Nucleus accumbens (tissue), 56 donors: Measurements from ENCODE around the gene SPDYE4.
"Not testable (repeated sequence)": the region's sequence is repeated elsewhere in the genome, so short reads cannot be mapped to it uniquely, and the experiment has no call there.

Experiments
- DNase-seq, 56 donors: peaks; one replicate each; lab custom pipeline; 2025; lab: John Stamatoyannopoulos, UW

Gene SPDYE4, protein sequence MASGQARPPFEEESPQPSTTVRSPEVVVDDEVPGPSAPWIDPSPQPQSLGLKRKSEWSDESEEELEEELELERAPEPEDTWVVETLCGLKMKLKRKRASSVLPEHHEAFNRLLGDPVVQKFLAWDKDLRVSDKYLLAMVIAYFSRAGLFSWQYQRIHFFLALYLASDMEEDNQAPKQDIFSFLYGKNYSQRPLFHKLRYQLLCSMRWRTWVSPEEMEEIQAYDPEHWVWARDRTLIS

DNA sequence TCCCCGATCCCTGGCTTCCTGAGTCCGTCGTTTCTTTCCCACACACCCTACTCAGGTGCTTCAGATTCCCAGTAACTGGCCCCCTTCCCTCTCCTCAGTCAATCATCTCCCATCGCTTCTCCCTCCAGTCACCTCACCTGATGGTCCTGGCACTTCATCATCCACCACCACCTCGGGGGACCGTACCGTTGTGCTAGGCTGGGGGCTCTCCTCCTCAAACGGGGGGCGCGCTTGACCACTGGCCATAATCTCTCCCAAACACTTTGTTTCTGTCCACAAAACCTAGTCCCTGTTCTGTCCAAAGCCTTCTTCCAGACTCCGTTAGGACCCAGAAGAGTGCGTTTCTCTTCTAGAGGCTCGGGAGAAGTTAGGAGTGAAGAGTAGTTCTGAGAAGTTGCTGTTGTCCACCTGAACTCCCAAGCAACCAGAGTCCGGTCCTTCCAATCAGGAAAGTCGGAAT, at the start of gene SPDYE4:
Gene SPDYE4, minus strand, starts transcription at position 410 of the 460 bp plus-strand sequence. Its CDS starts 164 bp downstream, at position 246.
- no peak for DNase-seq

DNA sequence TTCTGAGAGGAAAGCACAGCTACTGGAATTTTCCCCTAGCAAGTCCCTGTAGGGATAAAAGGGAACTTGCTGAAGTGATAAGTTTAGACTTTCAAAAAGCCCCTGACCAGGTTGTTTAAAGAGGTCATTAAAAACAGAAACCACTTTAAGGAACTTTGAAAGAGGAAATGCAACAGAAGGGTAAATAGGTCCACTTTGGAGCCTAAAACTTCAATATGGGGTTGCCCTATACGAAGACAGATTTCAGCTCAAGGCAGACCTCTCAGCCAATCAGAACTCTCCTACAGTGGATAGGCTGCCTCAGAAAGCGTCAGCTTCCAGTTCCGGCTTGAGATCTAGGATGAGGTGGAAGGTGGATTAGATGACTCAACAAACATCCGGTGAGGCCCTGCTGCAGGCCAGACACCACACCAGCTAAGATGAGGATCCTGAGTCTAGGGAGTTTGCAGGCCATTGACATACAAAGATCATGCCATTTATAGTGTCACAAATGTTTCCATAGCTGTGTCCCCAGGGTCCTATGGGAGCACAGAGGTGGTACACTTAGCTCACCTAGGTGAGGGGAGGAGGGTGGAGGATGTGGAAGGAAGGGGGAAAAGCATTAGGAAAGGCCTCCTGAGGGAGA, 48.7 kb upstream of the SPDYE4 start:
- DNase-seq: peak in 6 of 56 donors; percentile 1 to 26 (median 11)

DNA sequence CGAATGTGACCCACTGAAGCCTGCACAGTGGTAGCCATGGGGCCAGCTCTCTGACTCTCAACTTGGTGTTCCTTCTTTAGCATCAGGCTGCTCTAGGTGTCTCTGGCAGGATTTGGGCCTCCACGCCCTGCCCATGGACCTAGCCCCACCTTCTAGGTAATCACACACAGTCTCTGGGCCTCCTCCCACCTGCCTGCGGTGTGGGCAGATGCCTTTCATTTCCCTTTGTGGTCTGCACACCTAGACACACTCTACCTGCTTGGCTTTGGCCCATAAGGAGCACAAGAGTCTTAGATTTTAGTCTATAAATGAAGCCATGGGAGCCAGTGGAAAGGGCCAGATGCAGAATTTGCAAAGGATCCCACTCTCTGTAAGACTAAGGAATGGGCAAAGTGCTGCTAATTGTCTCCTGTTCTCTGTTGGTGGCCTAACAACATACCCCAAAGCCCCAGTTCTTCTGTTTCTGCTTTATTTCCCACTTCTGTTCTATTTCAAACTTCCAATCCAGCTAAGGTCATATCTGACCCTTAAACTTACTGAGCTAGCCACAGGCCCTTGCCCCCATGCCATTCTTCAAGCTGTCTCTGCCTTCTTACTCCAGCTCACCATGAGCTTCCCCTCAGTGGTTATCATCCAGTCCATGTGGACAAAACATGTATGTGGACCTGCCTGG, 48.0 kb upstream of the SPDYE4 start:
- no peak for DNase-seq

DNA sequence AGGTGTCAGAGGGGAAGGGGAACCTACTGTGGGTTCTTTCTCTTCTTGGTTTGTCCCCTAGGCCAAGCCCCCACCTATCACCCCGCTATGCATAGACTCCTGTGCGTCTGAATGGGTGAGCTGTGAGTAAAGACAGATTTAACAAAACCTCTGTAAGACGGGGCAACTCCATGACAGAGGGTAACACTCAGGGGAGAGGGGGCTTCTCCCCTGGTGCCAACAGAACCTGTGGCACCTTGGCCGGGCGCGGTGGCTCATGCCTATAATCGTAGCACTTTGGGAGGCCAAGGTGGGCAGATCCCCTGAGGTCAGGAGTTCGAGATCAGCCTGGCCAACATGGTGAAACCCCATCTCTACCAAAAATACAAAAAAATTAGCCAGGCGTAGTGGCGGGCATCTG, 47.0 kb upstream of the SPDYE4 start:
- DNase-seq: not testable (repeated sequence)

DNA sequence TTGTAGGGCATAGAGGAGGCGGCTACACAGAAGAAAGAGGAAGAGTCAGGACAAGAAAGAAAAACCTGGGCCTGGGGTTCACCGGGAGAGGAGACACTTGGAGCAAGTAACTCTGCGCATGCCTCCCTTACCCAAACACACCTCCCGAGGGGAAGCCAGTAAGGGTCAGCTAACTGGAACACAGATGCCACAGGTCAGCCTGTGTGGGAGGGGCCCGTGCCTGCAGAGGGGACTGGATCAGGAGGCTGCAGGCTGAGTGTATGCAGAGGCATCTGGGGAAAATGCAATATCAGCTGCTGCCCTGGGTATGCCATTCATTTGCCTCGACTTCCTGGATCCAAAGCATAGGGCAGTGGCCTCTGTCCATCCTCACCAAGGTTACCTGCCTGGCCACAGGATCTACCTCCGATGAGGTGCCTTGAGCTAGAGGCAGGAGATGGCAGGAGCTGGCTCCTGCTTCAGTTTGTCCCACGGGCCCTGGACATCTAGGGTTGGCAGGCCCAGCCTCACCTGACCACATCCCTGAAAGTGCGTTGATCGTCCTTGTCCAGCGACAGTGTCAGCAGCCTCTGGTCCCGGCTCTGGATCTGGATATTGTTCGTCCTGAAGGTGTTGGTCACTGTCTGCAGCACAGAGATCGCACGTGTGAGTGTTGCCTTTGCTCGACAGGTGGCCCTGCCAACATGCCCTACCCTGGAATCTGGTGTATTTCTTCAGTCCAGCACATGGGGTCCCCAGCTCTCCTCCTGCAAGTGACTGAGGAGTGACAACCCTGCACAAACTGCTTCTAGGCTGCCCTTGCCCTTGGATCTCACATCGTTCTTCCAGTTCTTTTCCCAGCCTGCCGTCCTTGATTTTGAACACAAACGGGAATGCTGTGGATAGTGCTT, 45.4 kb upstream of the SPDYE4 start:
- DNase-seq: no peak

DNA sequence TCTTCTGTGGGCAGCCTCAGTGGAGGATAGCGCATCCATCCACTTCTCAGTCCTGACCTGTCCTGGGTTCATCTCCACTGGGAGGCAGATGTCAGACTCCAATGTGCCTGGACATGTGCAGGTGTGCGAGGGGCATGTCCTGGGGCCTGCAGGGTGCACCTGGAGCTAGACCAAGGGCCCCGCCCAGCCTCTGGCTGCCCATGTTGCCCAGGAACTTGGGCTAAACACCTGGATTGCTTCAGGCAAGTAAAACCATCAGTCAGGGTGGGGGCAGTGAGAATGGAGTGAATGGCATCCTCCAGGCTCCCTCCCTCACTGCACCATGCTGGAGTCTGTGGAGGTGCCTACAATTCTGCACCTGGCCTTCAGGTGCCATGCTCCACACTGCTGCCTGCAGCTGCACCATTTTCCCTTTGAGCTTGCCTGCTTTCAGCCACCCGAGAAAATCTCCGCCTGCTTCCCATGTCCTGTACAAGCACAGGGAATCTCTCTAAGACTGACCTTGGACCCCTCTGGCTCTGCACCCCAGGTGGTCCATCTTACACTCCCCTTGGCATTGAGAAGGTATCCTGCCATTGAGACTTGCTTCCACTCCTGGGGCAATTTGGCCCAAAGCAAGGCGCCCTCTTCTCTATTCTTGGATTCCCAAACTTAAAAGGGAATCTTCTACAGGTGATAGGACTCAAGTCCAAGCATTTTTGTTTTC, 42.9 kb upstream of the SPDYE4 start:
- no peak for DNase-seq

DNA sequence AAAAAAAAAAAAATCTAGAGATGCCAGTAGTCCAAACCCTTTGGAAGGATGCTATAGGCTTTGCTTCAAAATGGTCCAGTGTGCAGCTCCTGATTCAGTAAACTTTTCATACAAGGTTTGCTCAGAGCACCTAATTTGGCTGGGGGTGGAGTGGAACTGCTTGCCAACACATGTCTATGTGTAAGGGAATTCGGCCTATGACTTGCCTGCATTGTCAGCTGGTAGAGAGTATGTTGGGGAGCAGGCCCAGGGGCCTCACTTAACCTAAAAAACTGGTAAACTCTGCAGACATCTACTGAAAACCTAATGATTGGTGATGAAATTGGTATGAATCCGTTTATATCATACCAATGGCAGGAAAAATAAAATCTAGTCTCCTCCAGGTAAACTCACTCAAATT, 42.3 kb upstream of the SPDYE4 start:
- DNase-seq: no peak

DNA sequence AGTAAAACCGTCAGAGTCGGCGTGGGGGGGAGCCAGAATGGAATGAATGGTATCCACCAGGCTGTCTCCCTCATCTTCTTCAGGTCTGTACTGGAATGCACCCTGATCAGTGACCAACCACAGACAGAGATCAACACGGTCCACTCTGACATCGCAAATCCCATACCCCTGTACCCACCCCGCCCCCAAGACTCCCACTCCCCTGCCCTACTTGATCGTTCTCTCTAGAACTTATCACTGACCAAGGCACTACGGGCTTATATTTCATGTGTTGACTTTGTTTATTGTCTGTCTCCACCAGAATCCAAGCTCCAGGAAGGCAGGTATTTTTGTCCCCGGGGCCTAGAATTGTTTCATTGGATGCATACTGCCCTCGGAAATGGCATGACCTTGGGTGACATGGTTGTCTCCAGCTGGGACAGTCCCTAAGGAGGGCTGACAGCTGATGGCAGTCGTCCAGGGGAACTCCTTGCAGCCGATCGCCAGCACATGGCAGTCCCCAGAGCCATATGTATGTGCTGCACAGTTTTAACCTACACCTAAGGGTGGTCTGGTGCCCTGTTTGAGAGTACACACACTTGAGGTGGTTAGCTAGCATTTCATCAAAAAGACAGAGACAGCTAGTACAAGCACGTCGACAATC, 41.3 kb upstream of the SPDYE4 start:
- no peak for DNase-seq

DNA sequence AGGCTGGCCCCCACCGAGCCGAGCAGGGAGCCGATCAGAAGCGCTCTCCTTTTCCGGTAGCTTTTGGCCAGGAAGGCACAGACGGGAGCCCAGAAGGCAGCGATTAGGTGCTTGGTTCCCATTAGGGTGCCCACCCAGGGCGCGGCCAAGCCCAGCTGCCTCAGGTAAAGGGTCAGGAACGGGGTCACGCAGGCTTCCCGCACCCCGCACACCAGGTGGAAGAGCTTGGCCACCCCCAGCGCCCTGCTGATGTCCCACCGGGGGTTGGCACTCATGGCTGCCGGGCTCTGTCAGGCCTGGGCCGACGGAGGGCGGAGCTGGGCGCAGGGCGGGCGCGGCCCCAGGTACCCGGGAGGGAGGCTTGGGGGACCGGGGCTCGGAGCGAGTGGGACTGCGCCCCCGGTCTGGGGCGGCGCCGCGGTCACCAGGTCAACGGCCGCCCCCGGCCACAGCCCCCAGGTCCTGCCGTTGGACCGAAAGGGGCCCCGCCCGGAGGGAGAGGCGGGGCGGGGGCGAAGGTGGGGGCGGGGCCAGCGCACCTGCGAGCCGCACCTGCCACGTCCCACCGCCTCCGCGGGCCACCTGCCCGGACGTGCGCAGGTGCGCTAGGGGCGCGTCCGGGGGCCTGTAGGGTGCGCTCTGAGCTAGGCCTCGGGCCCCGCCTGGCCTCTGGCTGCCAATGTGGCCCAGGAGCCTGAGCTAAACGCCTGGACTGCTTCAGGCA, 40.7 kb upstream of the SPDYE4 start, which contains the start of gene MFSD6L:
Gene MFSD6L, minus strand, starts transcription at position 520 of the 724 bp plus-strand sequence. Its CDS starts 245 bp downstream, at position 275.
- no peak for DNase-seq

DNA sequence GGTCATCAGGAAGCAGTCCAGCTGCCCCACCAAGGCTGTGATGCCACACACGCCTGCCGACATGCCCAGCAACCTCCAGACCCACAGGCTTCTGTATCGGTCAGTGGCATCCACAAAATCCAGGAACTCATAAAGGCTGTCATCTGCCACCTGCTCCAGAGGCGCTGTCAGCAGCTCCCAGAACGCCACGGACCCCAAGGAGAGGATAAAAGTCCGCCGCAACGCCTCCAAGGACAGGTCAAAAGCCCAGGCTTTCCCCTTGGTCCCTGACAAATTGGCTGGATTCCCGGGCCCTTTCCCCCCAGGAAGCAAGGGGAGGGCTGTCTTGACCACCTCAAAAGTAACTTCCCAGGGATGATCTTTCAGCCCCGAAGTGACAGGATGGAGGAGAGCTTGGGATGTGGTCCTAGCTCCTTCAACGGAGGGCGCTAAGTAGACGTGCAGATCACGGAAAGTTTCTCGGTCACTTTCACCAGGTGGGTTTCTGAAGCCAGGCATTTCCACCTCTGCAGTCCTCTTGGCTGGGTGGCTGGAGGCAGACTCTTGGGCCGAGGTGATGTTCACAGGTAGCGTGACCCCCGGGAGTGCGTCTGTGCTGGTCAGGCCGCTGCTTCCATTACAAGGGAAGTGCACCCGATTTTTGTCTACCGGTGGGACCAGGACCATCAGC, 40.0 kb upstream of the SPDYE4 start:
- DNase-seq: no peak

DNA sequence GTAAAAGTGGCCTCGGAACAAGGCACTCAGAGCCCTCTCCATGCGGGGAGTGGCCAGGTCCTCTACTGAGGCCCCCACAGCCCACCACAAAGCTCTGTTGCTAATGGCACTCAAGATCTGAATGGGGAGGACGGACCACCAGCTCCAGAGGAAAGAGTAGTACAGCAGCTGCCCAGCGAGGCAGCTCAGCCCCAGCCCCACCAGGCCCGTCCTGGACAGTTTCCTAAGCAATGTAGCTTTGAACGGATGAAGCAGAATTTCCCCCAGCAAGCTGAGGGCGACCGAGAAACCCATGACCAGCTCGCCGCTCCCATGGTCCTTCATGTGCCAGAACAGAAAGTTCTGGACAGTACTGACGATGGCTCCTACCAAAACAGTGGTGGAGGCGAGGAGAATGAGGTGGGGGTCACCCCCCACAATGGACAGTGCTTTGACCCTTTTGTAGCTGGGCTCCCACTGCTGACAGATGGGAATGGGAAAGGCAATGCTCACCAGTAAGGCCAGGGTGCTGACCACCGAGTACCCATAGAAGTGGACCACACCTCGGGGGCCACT, 39.4 kb upstream of the SPDYE4 start:
- DNase-seq: no peak

DNA sequence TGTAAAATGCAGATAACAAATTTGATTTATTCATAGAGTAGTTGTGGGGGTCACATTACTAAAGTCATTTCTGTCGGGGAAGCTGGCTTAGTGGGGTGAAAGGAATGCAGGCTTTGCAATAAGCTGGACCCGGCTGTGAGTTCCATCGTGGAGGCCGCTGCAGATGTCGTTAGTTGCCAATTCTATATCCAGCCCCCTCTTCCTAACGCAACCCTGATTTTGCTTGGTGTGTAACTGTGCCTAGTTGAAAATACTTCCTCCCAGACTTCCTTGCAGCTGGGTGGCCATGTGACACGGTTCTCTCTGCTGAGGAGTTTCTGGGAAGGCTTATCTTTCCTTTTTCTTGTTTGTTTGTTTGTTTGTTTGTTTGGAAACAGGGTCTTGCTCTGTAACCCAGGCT, 36.3 kb upstream of the SPDYE4 start:
- DNase-seq: peak in 1 of 56 donors; percentile 4

DNA sequence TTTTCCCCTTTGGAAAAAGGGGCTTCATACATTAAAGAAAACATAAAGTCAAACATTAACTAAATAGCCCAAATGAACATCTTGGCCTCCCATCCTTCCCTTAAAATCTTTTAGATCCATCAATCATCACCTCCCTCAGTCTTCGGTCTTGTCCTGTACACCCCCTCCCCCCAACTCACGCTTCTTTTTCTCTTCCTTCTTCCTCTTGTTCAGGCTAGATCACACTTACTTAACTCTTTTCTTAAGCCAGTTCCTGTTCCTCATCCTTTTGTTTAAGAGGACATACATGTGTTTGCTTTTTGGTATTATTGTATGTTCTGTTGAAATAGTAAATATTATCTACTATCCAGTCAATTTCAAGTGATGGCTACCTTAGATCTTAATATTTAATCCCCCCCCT, 35.3 kb upstream of the SPDYE4 start:
- no peak for DNase-seq

DNA sequence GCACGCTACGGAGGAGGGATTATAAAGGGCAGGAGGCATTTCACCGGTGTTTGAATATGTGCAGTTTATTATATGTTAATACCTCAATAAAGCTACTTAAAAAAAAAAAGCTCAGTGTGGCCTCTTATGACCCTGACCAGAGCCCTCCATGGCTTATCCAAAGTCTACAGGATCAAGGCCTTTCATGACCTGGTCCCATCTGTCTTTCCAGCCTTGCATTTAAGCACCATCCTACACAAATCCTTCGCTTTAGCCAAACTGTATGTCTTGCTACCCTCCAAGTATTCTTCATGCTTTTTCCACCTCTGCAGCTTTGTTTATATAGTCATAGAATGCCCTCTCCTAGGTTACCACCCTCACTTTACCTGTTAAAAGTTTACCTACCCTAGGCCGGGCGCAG, 34.3 kb upstream of the SPDYE4 start:
- no peak for DNase-seq

DNA sequence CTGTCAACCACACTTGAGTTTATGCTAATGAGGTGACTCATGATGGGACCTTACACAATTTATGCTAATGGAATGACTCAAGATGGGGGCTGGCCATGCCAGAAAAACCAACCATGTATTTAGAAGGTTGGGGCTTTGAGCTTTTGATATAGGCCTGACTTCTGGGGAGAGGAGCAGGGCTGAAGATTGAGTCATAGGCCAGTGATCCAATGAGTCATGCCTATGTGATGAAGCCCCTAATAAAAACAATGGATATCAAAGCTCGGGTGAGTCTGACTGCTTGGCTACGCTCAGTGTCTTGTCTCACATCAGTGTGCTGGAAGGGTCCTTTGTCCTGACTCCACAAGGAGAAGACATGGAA, 33.5 kb upstream of the SPDYE4 start:
- DNase-seq: no peak

DNA sequence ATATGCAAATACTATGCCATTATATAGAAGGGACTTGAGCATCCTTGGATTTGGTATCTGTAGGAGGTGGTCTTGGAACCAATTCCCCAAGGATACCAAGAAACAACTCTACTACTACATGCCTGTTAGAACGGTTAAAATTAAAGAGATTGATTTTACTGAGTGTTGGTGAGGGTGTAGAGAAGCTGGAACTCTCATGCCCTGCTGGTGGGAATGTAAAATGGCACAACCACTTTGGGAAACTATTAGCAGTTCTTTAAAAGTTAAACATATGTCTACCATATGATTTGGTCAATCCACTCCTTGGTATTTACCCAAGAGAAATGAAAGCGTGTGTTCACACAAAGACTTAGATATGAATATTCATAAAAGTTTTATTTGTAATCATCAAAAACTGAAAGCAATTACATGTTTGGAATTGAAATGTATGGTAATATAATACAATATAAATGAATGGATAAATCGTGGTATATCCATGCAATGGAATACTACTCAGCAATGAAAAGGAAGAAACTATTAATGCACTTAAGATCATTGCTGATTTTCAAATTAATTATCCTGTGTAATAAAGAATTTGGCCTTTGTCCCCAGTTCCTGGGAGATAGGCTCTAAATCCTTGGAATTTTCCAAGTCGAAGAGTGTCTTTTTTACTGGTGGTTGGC, 33.0 kb upstream of the SPDYE4 start:
- no peak for DNase-seq

DNA sequence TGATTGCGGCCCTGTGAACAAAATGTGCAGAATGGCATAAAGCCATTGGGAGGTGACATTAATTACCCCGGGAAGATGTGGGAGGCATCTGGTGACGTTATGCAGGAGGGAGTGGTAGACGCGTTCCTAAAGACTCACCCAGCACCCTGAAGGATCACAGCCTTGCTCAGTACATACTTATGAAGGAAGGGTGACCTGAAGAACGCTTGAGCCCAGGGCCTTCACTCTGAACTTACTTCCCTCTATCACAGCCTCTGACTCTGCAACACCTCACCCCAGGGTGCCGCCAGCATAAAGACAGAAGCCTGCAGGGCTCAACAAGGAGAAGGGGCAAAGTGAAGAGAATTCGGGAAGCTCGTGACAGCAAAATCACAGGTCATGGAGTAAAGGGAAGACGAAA, 31.4 kb upstream of the SPDYE4 start:
- no peak for DNase-seq

DNA sequence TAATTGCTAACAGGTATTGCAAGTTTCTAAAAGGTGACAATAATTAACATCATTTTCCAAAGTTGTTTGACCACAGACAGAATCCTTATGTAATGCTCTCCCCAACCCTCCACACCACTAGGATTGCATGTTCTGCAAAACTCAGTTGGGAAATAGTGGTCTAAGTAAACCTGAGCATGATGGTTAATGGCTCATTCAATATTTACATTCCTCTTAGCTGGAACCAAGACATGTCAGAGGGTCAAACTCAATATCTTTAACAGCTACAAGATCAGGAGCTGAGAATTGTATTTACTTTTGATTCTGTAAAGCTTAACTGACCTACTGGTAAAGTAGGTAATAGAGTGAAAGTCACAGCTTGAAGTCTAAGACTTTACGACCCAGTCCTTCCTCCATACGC, 30.7 kb upstream of the SPDYE4 start:
- DNase-seq: no peak
